ENCODE measurements around the gene RNF149.

DNA sequence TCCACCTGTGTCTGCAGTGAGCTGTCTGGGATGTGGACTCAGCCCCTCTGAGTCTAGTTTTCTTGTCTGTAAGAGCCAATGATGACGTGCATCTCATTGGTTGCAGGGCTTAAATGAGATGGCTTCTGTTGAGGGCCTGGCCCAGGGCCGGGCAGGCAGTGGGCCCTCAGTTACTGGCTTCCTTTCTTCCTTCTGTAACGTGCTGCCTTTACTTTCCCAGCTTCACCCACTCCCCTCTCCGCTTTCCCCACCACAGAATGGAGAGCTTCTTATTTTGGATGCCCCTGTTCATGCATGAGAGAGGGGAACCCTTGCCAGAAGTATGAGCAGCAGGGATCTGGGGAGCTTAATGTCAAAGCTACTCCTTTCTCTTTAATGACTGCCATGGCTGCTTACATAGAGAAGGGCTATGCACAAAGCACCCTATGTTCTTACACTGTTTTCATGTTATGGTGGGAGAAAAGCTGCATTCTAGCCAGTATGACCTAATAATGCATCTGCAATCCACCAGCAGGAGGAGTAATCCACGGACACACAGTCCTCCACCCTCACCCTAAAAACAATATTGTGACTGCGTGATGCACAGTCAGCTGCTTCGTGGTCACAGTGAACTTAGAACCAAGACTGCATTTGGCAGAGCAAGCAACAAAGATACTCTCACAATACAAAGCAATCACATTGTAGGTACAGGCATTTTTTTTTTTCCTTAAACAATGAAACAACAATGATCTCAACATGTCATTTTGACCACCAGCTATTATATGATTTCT lies 41.6 kb upstream of the RNF149 start:
- TF ChIP-seq, protein P1, sequence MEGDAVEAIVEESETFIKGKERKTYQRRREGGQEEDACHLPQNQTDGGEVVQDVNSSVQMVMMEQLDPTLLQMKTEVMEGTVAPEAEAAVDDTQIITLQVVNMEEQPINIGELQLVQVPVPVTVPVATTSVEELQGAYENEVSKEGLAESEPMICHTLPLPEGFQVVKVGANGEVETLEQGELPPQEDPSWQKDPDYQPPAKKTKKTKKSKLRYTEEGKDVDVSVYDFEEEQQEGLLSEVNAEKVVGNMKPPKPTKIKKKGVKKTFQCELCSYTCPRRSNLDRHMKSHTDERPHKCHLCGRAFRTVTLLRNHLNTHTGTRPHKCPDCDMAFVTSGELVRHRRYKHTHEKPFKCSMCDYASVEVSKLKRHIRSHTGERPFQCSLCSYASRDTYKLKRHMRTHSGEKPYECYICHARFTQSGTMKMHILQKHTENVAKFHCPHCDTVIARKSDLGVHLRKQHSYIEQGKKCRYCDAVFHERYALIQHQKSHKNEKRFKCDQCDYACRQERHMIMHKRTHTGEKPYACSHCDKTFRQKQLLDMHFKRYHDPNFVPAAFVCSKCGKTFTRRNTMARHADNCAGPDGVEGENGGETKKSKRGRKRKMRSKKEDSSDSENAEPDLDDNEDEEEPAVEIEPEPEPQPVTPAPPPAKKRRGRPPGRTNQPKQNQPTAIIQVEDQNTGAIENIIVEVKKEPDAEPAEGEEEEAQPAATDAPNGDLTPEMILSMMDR (IDR thresholded peaks at IDR 0.05), result no peak
- TF ChIP-seq ZFX (IDR thresholded peaks at IDR 0.05; ENCODE audit: borderline replicate concordance), result no peak
